HEK293 (cell line): Measurements from ENCODE around the gene DAAM1.

ENCODE experiments used
- CTCF ChIA-PET: fragments of 350-600 bp; formaldehyde crosslinking; extraction: SDS; loops from one replicate; lab custom pipeline; 2021; ENCODE audit warnings: antibody characterized with exemption; lab: Yijun Ruan, JAX
- POLR2A ChIA-PET: fragments of 300-600 bp; formaldehyde crosslinking; extraction: SDS; loops from one replicate; lab custom pipeline; 2020; ENCODE audit warnings: antibody characterized with exemption, inconsistent platforms; lab: Yijun Ruan, JAX
- H3K27ac ChIP-seq: fragments of 200-500 bp; sonication (Bioruptor generic); 2 replicates; pipeline ENCODE4 v1.5.1; 2014; ENCODE audit warnings: low read depth, low read length, control low read depth, inconsistent platforms; ENCODE audit errors: extremely low read depth
- H3K36me3 ChIP-seq, 2 experiments: fragments of 200-500 bp in 1 of 2; sonication (Bioruptor generic) in 1 of 2; 1 replicate in 1 of 2; 2 replicates in 1 of 2; pipeline ENCODE4 v1.5.1; 2014 to 2017; ENCODE audit warnings: inconsistent platforms in 2 of 2, low read length in 2 of 2; ENCODE audit not compliant: control insufficient read depth in 2 of 2, insufficient read depth in 1 of 2
- H3K4me1 ChIP-seq: fragments of 200-500 bp; sonication (Bioruptor generic); 2 replicates; pipeline ENCODE4 v1.5.1; 2014; ENCODE audit warnings: mild to moderate bottlenecking, low read length, inconsistent platforms; ENCODE audit not compliant: control insufficient read depth, insufficient read depth
- H3K4me3 ChIP-seq: 2 replicates; pipeline ENCODE4 v1.5.1; 2011; ENCODE audit warnings: low read depth, mild to moderate bottlenecking, control low read depth, low read length, moderate library complexity
- H3K9me3 ChIP-seq: fragments of 200-500 bp; sonication (Bioruptor generic); 2 replicates; pipeline ENCODE4 v1.5.1; 2014; ENCODE audit warnings: low read depth, low read length, inconsistent platforms; ENCODE audit not compliant: control insufficient read depth, insufficient read depth
- KLF16 ChIP-seq: fragments of 450-650 bp; formaldehyde crosslinking; IDR thresholded peaks from 2 replicates; pipeline ENCODE4 v1.5.1; 2017; ENCODE audit warnings: missing biosample characterization, missing genetic modification characterization
- PATZ1 ChIP-seq: fragments of 450-650 bp; formaldehyde crosslinking; IDR thresholded peaks from 2 replicates; pipeline ENCODE4 v1.5.1; 2016; ENCODE audit warnings: missing biosample characterization, missing genetic modification characterization
- PRDM4 ChIP-seq: fragments of 450-650 bp; formaldehyde crosslinking; IDR thresholded peaks from 2 replicates; pipeline ENCODE4 v1.5.1; 2017; ENCODE audit warnings: missing biosample characterization, missing genetic modification characterization
- ZBTB20 ChIP-seq: fragments of 450-650 bp; formaldehyde crosslinking; IDR thresholded peaks from 2 replicates; pipeline ENCODE4 v1.5.1; 2016; ENCODE audit warnings: missing biosample characterization, missing genetic modification characterization
- ZBTB48 ChIP-seq: fragments of 450-650 bp; formaldehyde crosslinking; IDR thresholded peaks from 2 replicates; pipeline ENCODE4 v1.5.1; 2016; ENCODE audit warnings: missing biosample characterization, missing genetic modification characterization
- ZBTB8A ChIP-seq: fragments of 450-650 bp; formaldehyde crosslinking; IDR thresholded peaks from 2 replicates; pipeline ENCODE4 v1.5.1; 2016; ENCODE audit warnings: missing biosample characterization, missing genetic modification characterization
- ZNF335 ChIP-seq: fragments of 450-650 bp; formaldehyde crosslinking; conservative IDR thresholded peaks from 2 replicates; pipeline ENCODE4 v1.5.1; 2016; ENCODE audit warnings: missing biosample characterization, missing genetic modification characterization
- ZNF37A ChIP-seq: fragments of 450-650 bp; IDR thresholded peaks from 2 replicates; pipeline ENCODE4 v1.5.1; 2018; ENCODE audit warnings: missing biosample characterization, missing genetic modification characterization
- ZNF416 ChIP-seq: fragments of 450-650 bp; formaldehyde crosslinking; IDR thresholded peaks from 2 replicates; pipeline ENCODE4 v1.5.1; 2016; ENCODE audit warnings: missing biosample characterization, missing genetic modification characterization
- ZNF600 ChIP-seq: fragments of 450-650 bp; formaldehyde crosslinking; IDR thresholded peaks from 2 replicates; pipeline ENCODE4 v1.5.1; 2016; ENCODE audit warnings: missing biosample characterization, missing genetic modification characterization
- ZNF623 ChIP-seq: fragments of 450-650 bp; formaldehyde crosslinking; IDR thresholded peaks from 2 replicates; pipeline ENCODE4 v1.5.1; 2016; ENCODE audit warnings: missing biosample characterization, missing genetic modification characterization
- ZNF626 ChIP-seq: fragments of 450-650 bp; sonication (Bioruptor Pico); formaldehyde crosslinking; IDR thresholded peaks from 2 replicates; pipeline ENCODE4 v1.5.1; 2018; ENCODE audit warnings: missing biosample characterization, missing genetic modification characterization, inconsistent platforms
- ZNF629 ChIP-seq: fragments of 450-650 bp; formaldehyde crosslinking; IDR thresholded peaks from 2 replicates; pipeline ENCODE4 v1.5.1; 2017; ENCODE audit warnings: missing biosample characterization, missing genetic modification characterization
- ZSCAN30 ChIP-seq: fragments of 450-650 bp; IDR thresholded peaks from 2 replicates; pipeline ENCODE4 v1.5.1; 2018; ENCODE audit warnings: missing biosample characterization, mild to moderate bottlenecking, missing genetic modification characterization, moderate library complexity
- ZXDB ChIP-seq: fragments of 450-650 bp; formaldehyde crosslinking; IDR thresholded peaks from 2 replicates; pipeline ENCODE4 v1.5.1; 2016; ENCODE audit warnings: missing biosample characterization, missing genetic modification characterization
- TF ChIP-seq, protein P1 (sequence below): fragments of 450-650 bp; IDR thresholded peaks from 2 replicates; pipeline ENCODE4 v1.5.1; 2018; ENCODE audit warnings: missing biosample characterization, mild to moderate bottlenecking, missing genetic modification characterization
- TF ChIP-seq, protein P2 (sequence below): fragments of 450-650 bp; formaldehyde crosslinking; optimal IDR thresholded peaks from 2 replicates; pipeline ENCODE3; 2016; ENCODE audit warnings: missing biosample characterization, mild to moderate bottlenecking, missing genetic modification characterization
- TF ChIP-seq, protein P3 (sequence below): sonication (generic); formaldehyde crosslinking; IDR thresholded peaks from 2 replicates; pipeline ENCODE4 v1.8.1; 2022; ENCODE audit warnings: mild to moderate bottlenecking, moderate library complexity, missing genetic modification reagents

The DAAM1 gene

DNA sequence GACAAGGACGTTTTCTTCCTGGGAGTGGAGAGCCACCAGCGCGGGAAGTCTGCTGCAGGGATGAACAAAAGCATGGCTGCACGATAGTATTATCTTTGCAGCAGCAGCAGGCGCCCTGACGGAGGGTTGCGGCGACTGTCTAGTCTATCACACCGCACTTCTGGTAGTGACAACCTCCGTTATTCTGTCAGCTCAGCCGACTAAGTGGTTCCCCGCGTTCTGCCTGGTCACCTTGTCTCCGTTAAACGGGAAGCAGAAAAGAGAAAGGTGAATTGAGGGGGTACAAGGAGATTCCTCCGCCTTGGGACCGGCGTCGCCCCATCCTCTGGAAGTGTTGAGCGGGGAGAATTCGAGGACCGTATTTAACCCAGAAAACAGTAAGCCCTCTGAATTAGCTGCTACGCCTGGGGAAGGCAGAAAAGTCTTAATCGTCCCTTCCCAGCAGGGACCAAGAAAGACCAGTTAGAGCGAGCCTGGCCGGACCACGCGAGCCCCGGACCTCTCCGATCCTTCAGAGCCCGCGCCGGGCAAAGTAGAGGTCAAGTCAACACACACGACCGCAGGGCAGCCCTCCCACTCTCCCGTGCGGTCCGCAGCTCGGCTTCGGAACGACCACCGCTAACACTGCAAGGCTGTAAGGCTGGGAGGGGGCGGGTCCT, 536 bp upstream of the DAAM1 start (continued):
- TF ChIP-seq, protein P1, sequence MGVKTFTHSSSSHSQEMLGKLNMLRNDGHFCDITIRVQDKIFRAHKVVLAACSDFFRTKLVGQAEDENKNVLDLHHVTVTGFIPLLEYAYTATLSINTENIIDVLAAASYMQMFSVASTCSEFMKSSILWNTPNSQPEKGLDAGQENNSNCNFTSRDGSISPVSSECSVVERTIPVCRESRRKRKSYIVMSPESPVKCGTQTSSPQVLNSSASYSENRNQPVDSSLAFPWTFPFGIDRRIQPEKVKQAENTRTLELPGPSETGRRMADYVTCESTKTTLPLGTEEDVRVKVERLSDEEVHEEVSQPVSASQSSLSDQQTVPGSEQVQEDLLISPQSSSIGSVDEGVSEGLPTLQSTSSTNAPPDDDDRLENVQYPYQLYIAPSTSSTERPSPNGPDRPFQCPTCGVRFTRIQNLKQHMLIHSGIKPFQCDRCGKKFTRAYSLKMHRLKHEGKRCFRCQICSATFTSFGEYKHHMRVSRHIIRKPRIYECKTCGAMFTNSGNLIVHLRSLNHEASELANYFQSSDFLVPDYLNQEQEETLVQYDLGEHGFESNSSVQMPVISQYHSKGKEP = 0 out of 2 replicates have a peak, but pooled peaks have one; percentile 38
- TF ChIP-seq ZNF600 (peak; percentile 65), ZNF335 (tag by site-specific recombination) (peak; percentile 77), KLF16 (0 out of 2 replicates have a peak, but pooled peaks have one; percentile 8)
- TF ChIP-seq, all 188 proteins: peak for 18

DNA sequence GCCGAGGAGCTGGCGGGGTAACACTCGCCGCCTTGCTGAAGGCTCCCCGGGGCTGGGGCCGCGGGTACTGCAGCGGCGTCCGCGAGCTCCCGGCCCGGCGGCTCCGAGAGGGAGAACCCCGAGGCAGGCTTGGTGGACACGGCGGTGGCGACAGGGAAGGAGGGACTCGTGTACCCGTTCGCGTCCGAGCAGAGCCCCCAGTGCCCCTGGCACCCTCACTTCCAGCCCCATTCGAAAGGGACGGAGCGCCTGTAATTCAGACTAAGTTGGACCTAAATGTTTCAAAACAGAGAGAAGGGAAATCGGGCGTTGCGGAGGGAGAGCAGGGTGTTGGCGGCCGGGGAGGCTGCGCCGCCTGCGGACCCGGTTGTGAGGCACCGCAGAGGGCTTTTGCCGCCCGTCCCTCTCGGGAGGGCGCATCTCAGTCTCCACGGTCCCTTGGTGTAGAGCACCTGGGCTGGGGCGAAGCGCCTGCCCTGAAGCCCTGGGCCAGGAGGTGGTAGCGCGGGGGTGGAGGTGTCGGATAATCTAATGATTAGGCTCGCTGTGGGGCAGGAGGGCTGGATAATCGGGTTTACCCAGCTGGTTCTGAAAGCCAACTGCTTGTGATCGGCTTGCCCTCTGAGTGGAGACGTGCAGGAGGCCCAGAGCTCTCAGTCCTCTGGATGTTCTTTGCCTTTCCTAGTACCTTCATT, 771 bp downstream of the DAAM1 start:
- Histone ChIP-seq H3K9me3 (no peaks in the 10 kb centered on the region), H3K27ac (peak overlapping the region; percentile 85), H3K4me3 (peak overlapping the region; percentile 96), H3K36me3 (no peaks in the 10 kb centered on the region), H3K4me1 (peaks cover 6% of the 10 kb centered on the region)
- ChIA-PET CTCF (interaction anchor here (0.7 to 1.0 kb wide), 4 partner anchors 17 to 294 kb away, joined by 3 read pairs; no protein-coding TSS in a partner anchor), POLR2A (interaction anchor here (0.7 to 1.9 kb wide), 10 partner anchors 13 to 295 kb away, joined by 3 to 8 read pairs (median 4); partner anchors contain the start of genes JKAMP and L3HYPDH)
- TF ChIP-seq ZBTB8A (peak; percentile 79), ZBTB20 (peak; percentile 55), ZNF623 (tag by site-specific recombination) (no peak), ZNF416 (tag by site-specific recombination) (no peak), ZBTB48 (peak; percentile 77), ZNF335 (tag by site-specific recombination) (peak; percentile 56)
- TF ChIP-seq, protein P2, sequence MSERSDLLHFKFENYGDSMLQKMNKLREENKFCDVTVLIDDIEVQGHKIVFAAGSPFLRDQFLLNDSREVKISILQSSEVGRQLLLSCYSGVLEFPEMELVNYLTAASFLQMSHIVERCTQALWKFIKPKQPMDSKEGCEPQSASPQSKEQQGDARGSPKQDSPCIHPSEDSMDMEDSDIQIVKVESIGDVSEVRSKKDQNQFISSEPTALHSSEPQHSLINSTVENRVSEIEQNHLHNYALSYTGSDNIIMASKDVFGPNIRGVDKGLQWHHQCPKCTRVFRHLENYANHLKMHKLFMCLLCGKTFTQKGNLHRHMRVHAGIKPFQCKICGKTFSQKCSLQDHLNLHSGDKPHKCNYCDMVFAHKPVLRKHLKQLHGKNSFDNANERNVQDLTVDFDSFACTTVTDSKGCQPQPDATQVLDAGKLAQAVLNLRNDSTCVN = peak; percentile 44

- peak overlapping the region; percentile 96 for H3K4me3 ChIP-seq
- H3K4me1 ChIP-seq = peaks cover 6% of the 10 kb centered on the region
- CTCF ChIA-PET = interaction anchor here (0.7 to 1.0 kb wide), 4 partner anchors 16 to 293 kb away, joined by 3 to 5 read pairs (median 3); no protein-coding TSS in a partner anchor
- peak overlapping the region; percentile 85; the same call in 1 of the 2 replicates for H3K27ac ChIP-seq
- H3K9me3 ChIP-seq = no peaks in the 10 kb centered on the region
- POLR2A ChIA-PET = interaction anchor here (0.8 kb wide), 1 partner anchor 294 kb away, joined by 3 read pairs; the partner anchor contains the start of genes JKAMP and L3HYPDH
- H3K36me3 ChIP-seq = no peaks in the 10 kb centered on the region
- TF ChIP-seq ZNF37A (tag by site-specific recombination) (no peak), PRDM4 (tag by site-specific recombination) (no peak), ZNF629 (tag by site-specific recombination) (no peak), PATZ1 (peak; percentile 39; the same call in 1 of the 2 replicates), ZNF626 (tag by site-specific recombination) (no peak), ZXDB (no peak), ZSCAN30 (tag by site-specific recombination) (no peak)
- TF ChIP-seq, protein P3, sequence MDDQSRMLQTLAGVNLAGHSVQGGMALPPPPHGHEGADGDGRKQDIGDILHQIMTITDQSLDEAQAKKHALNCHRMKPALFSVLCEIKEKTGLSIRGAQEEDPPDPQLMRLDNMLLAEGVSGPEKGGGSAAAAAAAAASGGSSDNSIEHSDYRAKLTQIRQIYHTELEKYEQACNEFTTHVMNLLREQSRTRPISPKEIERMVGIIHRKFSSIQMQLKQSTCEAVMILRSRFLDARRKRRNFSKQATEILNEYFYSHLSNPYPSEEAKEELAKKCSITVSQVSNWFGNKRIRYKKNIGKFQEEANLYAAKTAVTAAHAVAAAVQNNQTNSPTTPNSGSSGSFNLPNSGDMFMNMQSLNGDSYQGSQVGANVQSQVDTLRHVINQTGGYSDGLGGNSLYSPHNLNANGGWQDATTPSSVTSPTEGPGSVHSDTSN (CRISPR knock-in tag) = no peak
Measured at GRCh38 chr14:59189786-59190368, 1.4 kb downstream of the DAAM1 start.
